Heart left ventricle (tissue), 13 donors: ENCODE results near the gene CIRBP.

Source experiments
- POLR2A ChIP-seq, 2 donors: fragments of 450-650 bp; IDR thresholded peaks; one replicate each; pipeline ENCODE4 v1.6.1; 2017; ENCODE audit warnings: antibody characterized with exemption in 2 of 2, mild to moderate bottlenecking in 2 of 2, moderate library complexity in 2 of 2
- TF ChIP-seq, protein P1 (sequence below), 12 donors: fragments of 200-600 bp; sonication (generic) in 4 of 12; IDR thresholded peaks; one replicate each; pipeline versions ENCODE4 v1.5.0 to v1.8.0; 2018 to 2022; ENCODE audit warnings: antibody characterized with exemption in 12 of 12, mild to moderate bottlenecking in 5 of 12
- donor health status: ischemic (EF 13 %, LVEDD 7.1; RV severe dilation, severe dysfunction).
- donor health status: DM: no; HTN: yes; CAD: no.
- donor health status: DM: no; HTN: no; CAD: no.
- donor health status: ischemic (EF 25% LVEDD 6.9; RV normal size, moderate dysfunction).
- donor health status: ischemic (EF 25% LVEDD 5.7; RV mildly dilated, moderate dysfunction).
- donor health status: ischemic (EF 35%, LVEDD 5.7; RV mildly dilated, moderate dysfunction).
- donor health status: nonischemic (EF 11% LVEDD 7.7; RV severe dilation, severe dysfunction).
- donor health status: DM: yes; HTN: yes; CAD: no.
- donor health status: PGD.
- donor health status: ischemic (EF 29% LVEDD 5.4; RV normal size, mild dysfunction).
- donor health status: nonischemic (EF 23%, LVEDD 6.1; RV moderate dilation, normal function).

DNA sequence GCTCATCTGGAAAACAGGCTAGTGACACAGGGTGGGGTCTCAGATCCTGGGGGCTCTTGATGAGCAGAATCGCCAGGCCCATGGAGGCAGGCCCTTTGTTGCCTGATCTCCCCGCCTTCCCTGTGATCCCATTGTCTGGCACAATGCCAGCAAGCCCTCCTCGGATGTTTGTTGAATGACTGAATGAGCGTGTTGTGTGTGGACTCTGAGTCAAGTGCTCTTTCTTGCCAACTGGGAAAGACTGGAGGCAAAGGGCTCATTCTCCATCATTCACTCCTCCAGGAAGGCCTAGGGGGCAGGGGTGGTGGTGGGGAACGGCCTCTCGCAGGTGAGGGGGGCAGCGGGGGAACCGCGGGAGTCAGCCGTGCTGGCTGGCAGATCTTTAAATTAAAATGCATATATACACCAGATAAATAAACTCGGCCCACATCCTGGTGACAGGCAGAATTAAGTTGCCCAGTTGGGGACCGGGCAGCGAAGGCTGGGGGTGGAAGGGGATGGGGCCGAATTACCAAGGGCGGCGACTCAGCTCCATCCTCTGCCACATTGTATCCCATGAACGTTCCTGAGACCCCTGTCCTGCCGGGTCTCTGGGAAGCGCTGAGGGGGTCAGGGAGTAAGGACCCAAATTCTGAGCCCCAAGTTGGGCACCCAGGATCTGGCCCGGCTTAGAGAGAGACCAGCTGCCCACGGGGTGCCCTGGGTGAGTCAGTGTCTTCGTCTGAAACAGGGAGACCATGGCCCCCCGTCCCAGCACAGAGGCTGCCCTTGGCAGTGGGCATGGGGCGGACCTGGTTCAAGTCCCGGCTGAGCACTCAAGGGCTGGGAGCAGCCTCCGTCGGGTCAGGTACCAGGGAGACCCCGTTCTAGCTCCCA, 41.1 kb downstream of the CIRBP start:
- TF ChIP-seq, protein P1, sequence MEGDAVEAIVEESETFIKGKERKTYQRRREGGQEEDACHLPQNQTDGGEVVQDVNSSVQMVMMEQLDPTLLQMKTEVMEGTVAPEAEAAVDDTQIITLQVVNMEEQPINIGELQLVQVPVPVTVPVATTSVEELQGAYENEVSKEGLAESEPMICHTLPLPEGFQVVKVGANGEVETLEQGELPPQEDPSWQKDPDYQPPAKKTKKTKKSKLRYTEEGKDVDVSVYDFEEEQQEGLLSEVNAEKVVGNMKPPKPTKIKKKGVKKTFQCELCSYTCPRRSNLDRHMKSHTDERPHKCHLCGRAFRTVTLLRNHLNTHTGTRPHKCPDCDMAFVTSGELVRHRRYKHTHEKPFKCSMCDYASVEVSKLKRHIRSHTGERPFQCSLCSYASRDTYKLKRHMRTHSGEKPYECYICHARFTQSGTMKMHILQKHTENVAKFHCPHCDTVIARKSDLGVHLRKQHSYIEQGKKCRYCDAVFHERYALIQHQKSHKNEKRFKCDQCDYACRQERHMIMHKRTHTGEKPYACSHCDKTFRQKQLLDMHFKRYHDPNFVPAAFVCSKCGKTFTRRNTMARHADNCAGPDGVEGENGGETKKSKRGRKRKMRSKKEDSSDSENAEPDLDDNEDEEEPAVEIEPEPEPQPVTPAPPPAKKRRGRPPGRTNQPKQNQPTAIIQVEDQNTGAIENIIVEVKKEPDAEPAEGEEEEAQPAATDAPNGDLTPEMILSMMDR (IDR thresholded peaks at IDR 0.05) = no peak
- no peak for TF ChIP-seq POLR2A (IDR thresholded peaks at IDR 0.05)
